GM12878 (cell line): ENCODE results near the gene FUBP1. TPM values are rescaled to one million over a fixed set of nuclear protein-coding genes. Genes with fewer than 3 reads are reported as not detected.
A peak's percentile ranks its signal among the peaks of the same experiment; 100 is the strongest.

ENCODE experiments used
- ATAC-seq: fragments of 200-7000 bp; cut with Tn5 transposase; 3 replicates; pipeline ENCODE4 v1.9.1; 2020; ENCODE audit warnings: mild to moderate bottlenecking, moderate library complexity
- BruUV-seq: library from RNA; stranded (reverse); fragments of 400-500 nt; replicated peaks from 2 replicates; lab custom pipeline; 2021; lab: Mats Ljungman, UMichigan
- CTCF ChIA-PET: fragments of 300-600 bp; sonication (Branson Sonifier 250); formaldehyde crosslinking; extraction: SDS; loops from one replicate; lab custom pipeline; 2021; ENCODE audit warnings: inconsistent platforms; lab: Yijun Ruan, JAX
- POLR2A ChIA-PET: fragments of 350-600 bp; formaldehyde crosslinking; extraction: SDS; loops from one replicate; lab custom pipeline; 2021; ENCODE audit warnings: inconsistent platforms; lab: Charles Lee
- RAD21 ChIA-PET: fragments of 300-600 bp; sonication (Branson Sonifier 250); formaldehyde crosslinking; loops from one replicate; lab custom pipeline; 2023; ENCODE audit warnings: antibody characterized with exemption; ENCODE audit not compliant: unreplicated experiment; lab: Charles Lee
- SMC1A ChIA-PET: fragments of 300-600 bp; sonication (Branson Sonifier 250); formaldehyde crosslinking; loops from one replicate; lab custom pipeline; 2023; ENCODE audit not compliant: unreplicated experiment, uncharacterized antibody; lab: Charles Lee
- DNase-seq: peaks from one replicate; pipeline ENCODE4 v3.0.0-alpha.2; 2011; ENCODE audit warnings: low read depth, low spot score
- FAIRE-seq: peaks from 3 replicates; lab custom pipeline; 2011; peaks lifted over from hg19 to GRCh38; lab: Jason Lieb, UNC
- H2AFZ ChIP-seq: 2 replicates; pipeline ENCODE4 v1.6.0; 2011; ENCODE audit warnings: low read depth, low read length, control low read depth; ENCODE audit not compliant: control insufficient read depth
- H3K27ac ChIP-seq: 2 replicates; pipeline ENCODE4 v1.5.1; 2011; ENCODE audit warnings: control low read depth; ENCODE audit not compliant: control insufficient read depth, insufficient read depth
- H3K27me3 ChIP-seq, 2 experiments: replicated peaks in 1 of 2; 2 replicates each; pipeline versions ENCODE4 v1.6.0 to v1.6.1; 2011; ENCODE audit warnings: low read length in 1 of 2; ENCODE audit not compliant: control insufficient read depth in 2 of 2, insufficient read depth in 2 of 2
- H3K36me3 ChIP-seq, 2 experiments: 2 replicates each; pipeline ENCODE4 v1.5.1; 2011; ENCODE audit warnings: low read length in 1 of 2; ENCODE audit not compliant: control insufficient read depth in 2 of 2, insufficient read depth in 2 of 2
- H3K4me1 ChIP-seq: 2 replicates; pipeline ENCODE4 v1.6.1; 2011; ENCODE audit warnings: mild to moderate bottlenecking, low read length, moderate library complexity, mixed read lengths; ENCODE audit not compliant: control insufficient read depth, insufficient read depth
- H3K4me2 ChIP-seq: 2 replicates; pipeline ENCODE4 v1.6.0; 2011; ENCODE audit warnings: control low read depth; ENCODE audit not compliant: control insufficient read depth, insufficient read depth
- H3K4me3 ChIP-seq: fragments of 200-600 bp; sonication (generic); 2 replicates; pipeline ENCODE4 v1.5.1; 2016
- H3K79me2 ChIP-seq: 2 replicates; pipeline ENCODE4 v1.6.0; 2011; ENCODE audit warnings: low read length; ENCODE audit not compliant: control insufficient read depth, insufficient read depth
- H3K9ac ChIP-seq: 2 replicates; pipeline ENCODE4 v1.8.0; 2011; ENCODE audit warnings: low read length, control low read depth, mixed read lengths; ENCODE audit not compliant: control insufficient read depth, insufficient read depth
- H3K9me3 ChIP-seq: replicated peaks from 3 replicates; pipeline ENCODE4 v1.5.1; 2011; ENCODE audit warnings: mild to moderate bottlenecking, low read length; ENCODE audit not compliant: control insufficient read depth, insufficient read depth
- H4K20me1 ChIP-seq: 2 replicates; pipeline ENCODE4 v1.6.0; 2011; ENCODE audit not compliant: control insufficient read depth, insufficient read depth
- CHD2 ChIP-seq: IDR thresholded peaks from 2 replicates; pipeline ENCODE4 v1.6.1; 2011; ENCODE audit warnings: low read depth, low read length, improper control_type of control experiment, borderline replicate concordance
- CHD4 ChIP-seq: fragments of 200-600 bp; sonication (generic); IDR thresholded peaks from 2 replicates; pipeline ENCODE4 v1.6.1; 2016; ENCODE audit warnings: mild to moderate bottlenecking
- CREB1 ChIP-seq: IDR thresholded peaks from 2 replicates; pipeline ENCODE4 v1.6.1; 2012; ENCODE audit warnings: low read depth, mild to moderate bottlenecking, inconsistent platforms
- HCFC1 ChIP-seq: fragments of 150-350 bp; IDR thresholded peaks from 2 replicates; pipeline ENCODE4 v1.6.1; 2014; ENCODE audit warnings: low read length
- IRF5 ChIP-seq: fragments of 450-650 bp; IDR thresholded peaks from 2 replicates; pipeline ENCODE4 v1.6.1; 2017; ENCODE audit warnings: borderline replicate concordance
- JUNB ChIP-seq: IDR thresholded peaks from 2 replicates; pipeline ENCODE4 v1.6.1; 2016; ENCODE audit warnings: antibody characterized with exemption, mild to moderate bottlenecking
- MTA3 ChIP-seq: IDR thresholded peaks from 2 replicates; pipeline ENCODE4 v1.6.1; 2012; ENCODE audit warnings: low read length, inconsistent platforms, borderline replicate concordance
- NBN ChIP-seq: fragments of 450-650 bp; IDR thresholded peaks from 2 replicates; pipeline ENCODE4 v1.6.1; 2016
- POLR2A ChIP-seq: IDR thresholded peaks from 2 replicates; pipeline ENCODE4 v1.6.1; 2011; ENCODE audit warnings: low read depth, mild to moderate bottlenecking, low read length
- POLR2AphosphoS2 ChIP-seq: IDR thresholded peaks from 2 replicates; pipeline ENCODE4 v1.6.1; 2011; ENCODE audit warnings: low read depth, mild to moderate bottlenecking, low read length, improper control_type of control experiment, moderate library complexity
- SIN3A ChIP-seq: IDR thresholded peaks from 2 replicates; pipeline ENCODE4 v1.6.1; 2012; ENCODE audit warnings: low read depth, low read length, improper control_type of control experiment
- SMAD5 ChIP-seq: IDR thresholded peaks from 2 replicates; pipeline ENCODE4 v1.6.1; 2016; ENCODE audit warnings: antibody characterized with exemption, low read depth
- SUPT20H ChIP-seq: IDR thresholded peaks from 2 replicates; pipeline ENCODE4 v1.6.1; 2011; ENCODE audit warnings: low read depth, mild to moderate bottlenecking, low read length, moderate library complexity, borderline replicate concordance; ENCODE audit not compliant: control insufficient read depth
- TCF7 ChIP-seq: IDR thresholded peaks from 2 replicates; pipeline ENCODE4 v1.6.1; 2014; ENCODE audit warnings: antibody characterized with exemption, borderline replicate concordance
- ZNF207 ChIP-seq: fragments of 450-650 bp; IDR thresholded peaks from 2 replicates; pipeline ENCODE4 v1.6.1; 2014; ENCODE audit warnings: antibody characterized with exemption, mild to moderate bottlenecking, borderline replicate concordance
- ZZZ3 ChIP-seq: IDR thresholded peaks from 2 replicates; pipeline ENCODE4 v1.6.1; 2011; ENCODE audit warnings: low read depth; ENCODE audit not compliant: control insufficient read depth, insufficient read length
- WGBS: methylation state at CpG from one replicate; pipeline ENCODE4 v1.1.6; 2016; ENCODE audit warnings: low lambda C conversion rate; ENCODE audit not compliant: insufficient replicate concordance, insufficient coverage; ENCODE audit errors: missing lambda C conversion rate; 5-methylcytosine and 5-hydroxymethylcytosine counted together
- in situ Hi-C: fragments of 300-500 bp; cut with MboI; formaldehyde crosslinking; loops from 9 replicates; pipeline ENCODE4 v1.14.3; 2018; ENCODE audit warnings: mixed read lengths
- intact Hi-C: fragments of 100-400 bp; cut with micrococcal nuclease; formaldehyde crosslinking; loops from one replicate; pipeline ENCODE4 v1.14.2; 2022; ENCODE audit not compliant: unreplicated experiment
- polyA plus RNA-seq, 11 experiments: library from polyadenylated mRNA; depleted of rRNA in 4 of 11; unstranded in 6 of 11; stranded (reverse) in 5 of 11; fragments of >200 nt; fragmentation: Nextera tagmentation in 4 of 11; fragmentation: Illumina TruSeq in 1 of 11; extraction: Ambion mirVana in 4 of 11; extraction: Trizol in 1 of 11; gene quantifications; 1 replicate in 1 of 11; 2 replicates in 10 of 11; pipeline versions ENCODE4 v1.2.1 to v1.2.3, GENCODE V29; 2011 to 2016; ENCODE audit warnings: inconsistent platforms in 2 of 11, missing spikeins in 2 of 11, low read depth in 1 of 11
- total RNA-seq, 4 experiments: library from RNA; depleted of rRNA in 3 of 4; stranded (reverse); fragments of >200 nt in 3 of 4; fragmentation: Illumina TruSeq in 1 of 4; extraction: Trizol in 1 of 4; gene quantifications; 2 replicates each; pipeline versions ENCODE4 v1.2.1 to v1.2.3, GENCODE V29; 2013 to 2021

Gene FUBP1
- total and polyA plus RNA-seq, 10 of the 15 experiments (the other 5 are each of a cell fraction or from before 2014, with no cell fraction given) = 110 to 343 (median 191) TPM

GRCh38 chr1:78006521-78006920 is 27.6 kb upstream of the FUBP1 start:
- no peaks in the 10 kb centered on the region for H3K9me3 ChIP-seq
- peak overlapping the region; percentile 83; the same call in 1 of the 2 replicates for H3K9ac ChIP-seq
- H3K79me2 ChIP-seq = peaks cover 53% of the 10 kb centered on the region
- no peak for FAIRE-seq
- H3K4me3 ChIP-seq = peak overlapping the region; percentile 78
- H3K4me1 ChIP-seq = no peaks in the 10 kb centered on the region
- H3K4me2 ChIP-seq = peak overlapping the region; percentile 82
- H4K20me1 ChIP-seq = no peaks in the 10 kb centered on the region
- peak overlapping the region; percentile 94; the same call in 1 of the 2 replicates for H3K27ac ChIP-seq
- H3K27me3 ChIP-seq = no peaks in the 10 kb centered on the region
- no peak overlapping the region; the same call in 1 of the 2 replicates for H2AFZ ChIP-seq
- no peak for DNase-seq
- ATAC-seq = peak; percentile 0; the same call in 1 of the 3 replicates
- BruUV-seq = no TSS peak
- ChIA-PET CTCF (interaction anchor here (1.7 to 5.5 kb wide), 3 partner anchors 25 to 107 kb away, joined by 5 to 73 read pairs (median 26); partner anchors contain the start of gene FUBP1), RAD21 (interaction anchor here (0.7 to 9.9 kb wide), 4 partner anchors 17 to 620 kb away, joined by 3 to 158 read pairs (median 4); partner anchors contain the start of gene FUBP1), POLR2A (interaction anchor here (1.1 to 15.3 kb wide), 2 partner anchors 9 to 29 kb away, joined by 3 to 312 read pairs; partner anchors contain the start of gene FUBP1), SMC1A (interaction anchor here (1.2 to 6.0 kb wide), 7 partner anchors 25 to 615 kb away, joined by 3 to 89 read pairs (median 5); partner anchors contain the start of gene FUBP1)
- TF ChIP-seq ZZZ3 = no peak
- intact Hi-C loops (loop anchor here (5.0 to 10.0 kb wide), 2 partner anchors 322 to 646 kb away; partner anchors contain the start of gene ZZZ3), in situ Hi-C loops (no loop called here)
- no peaks in the 10 kb centered on the region for H3K36me3 ChIP-seq

- H3K4me1 ChIP-seq = no peaks in the 10 kb centered on the region
- CTCF ChIA-PET = interaction anchor here (1.2 to 5.5 kb wide), 4 partner anchors 24 to 180 kb away, joined by 3 to 73 read pairs (median 16); partner anchors contain the start of gene FUBP1
- H2AFZ ChIP-seq = peak overlapping the region; percentile 64
- H3K36me3 ChIP-seq = no peaks in the 10 kb centered on the region
- POLR2A ChIA-PET = interaction anchor here (0.9 to 15.3 kb wide), 3 partner anchors 17 to 1097 kb away, joined by 3 to 312 read pairs (median 3); partner anchors contain the start of gene FUBP1
- H3K9me3 ChIP-seq = no peaks in the 10 kb centered on the region
- peak overlapping the region; percentile 78 for H3K4me3 ChIP-seq
- H3K79me2 ChIP-seq = peaks cover 50% of the 10 kb centered on the region
- RAD21 ChIA-PET = interaction anchor here (0.7 to 9.9 kb wide), 9 partner anchors 17 to 621 kb away, joined by 3 to 158 read pairs (median 4); partner anchors contain the start of genes FUBP1 and IFI44L
- peak overlapping the region; percentile 82 for H3K4me2 ChIP-seq
- no TSS peak for BruUV-seq
- peak; percentile 3; the same call in 2 of the 3 replicates for ATAC-seq
- H3K27ac ChIP-seq = peak overlapping the region; percentile 94
- no peaks in the 10 kb centered on the region for H4K20me1 ChIP-seq
- 15% methylated on average over 1 of the region's 1 CpG for WGBS
- intact Hi-C loops = loop anchor here (2.0 to 10.0 kb wide), 3 partner anchors 19 to 647 kb away; partner anchors contain the start of gene ZZZ3
- H3K27me3 ChIP-seq = no peaks in the 10 kb centered on the region
- SMC1A ChIA-PET = interaction anchor here (0.6 to 6.0 kb wide), 18 partner anchors 8 to 618 kb away, joined by 3 to 89 read pairs (median 4); partner anchors contain the start of genes FUBP1 and IFI44L
- FAIRE-seq = no peak
- in situ Hi-C loops = no loop called here
- peak overlapping the region; percentile 83 for H3K9ac ChIP-seq
- no peak for DNase-seq
- TF ChIP-seq POLR2AphosphoS2 = no peak
- no peak for TF ChIP-seq TCF7
- no peak for TF ChIP-seq SIN3A
- no peak for TF ChIP-seq MTA3
- TF ChIP-seq POLR2A = no peak
- no peak for TF ChIP-seq ZNF207
- TF ChIP-seq HCFC1 = no peak
- TF ChIP-seq CREB1 = no peak
- TF ChIP-seq SUPT20H = no peak
- TF ChIP-seq SMAD5 = no peak
- TF ChIP-seq CHD4 = no peak
- no peak for TF ChIP-seq IRF5
- no peak for TF ChIP-seq CHD2
- TF ChIP-seq NBN = no peak
- TF ChIP-seq JUNB = no peak
Measured at GRCh38 chr1:78005755-78006154, 26.9 kb upstream of the FUBP1 start.
